ENCODE results near the gene MRI1. TPM values are rescaled to one million over a fixed set of nuclear protein-coding genes. Genes with fewer than 3 reads are reported as not detected.
A peak's percentile ranks its signal among the peaks of the same experiment; 100 is the strongest.
"Not testable (repeated sequence)": the region's sequence is repeated elsewhere in the genome, so short reads cannot be mapped to it uniquely, and the experiment has no call there.

MRI1 gene
- total RNA-seq, 4 donors from 2014 or later: 72.8 to 133 (median 92.1) TPM

DNA sequence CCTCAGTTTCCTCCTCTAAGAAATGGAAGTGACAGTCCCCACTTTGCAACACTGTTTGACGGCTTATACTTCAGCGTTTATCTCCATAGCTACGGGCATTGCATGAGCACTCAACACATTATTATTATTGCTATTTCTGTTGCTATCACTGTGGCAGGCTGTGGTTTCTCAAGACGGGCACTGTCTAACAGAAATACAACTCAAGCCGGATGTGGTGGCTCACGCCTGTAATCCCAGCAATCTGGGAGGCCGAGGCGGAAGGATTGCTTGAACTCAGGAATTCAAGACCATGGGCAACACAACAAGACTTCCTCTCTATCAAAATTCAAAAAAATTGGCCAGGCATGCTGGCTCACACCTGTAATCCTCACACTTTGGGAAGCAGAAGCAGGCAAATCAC, 26.0 kb downstream of the MRI1 start:
- no peak for TF ChIP-seq POLR2A (IDR thresholded peaks at IDR 0.05)
- TF ChIP-seq, protein P1, sequence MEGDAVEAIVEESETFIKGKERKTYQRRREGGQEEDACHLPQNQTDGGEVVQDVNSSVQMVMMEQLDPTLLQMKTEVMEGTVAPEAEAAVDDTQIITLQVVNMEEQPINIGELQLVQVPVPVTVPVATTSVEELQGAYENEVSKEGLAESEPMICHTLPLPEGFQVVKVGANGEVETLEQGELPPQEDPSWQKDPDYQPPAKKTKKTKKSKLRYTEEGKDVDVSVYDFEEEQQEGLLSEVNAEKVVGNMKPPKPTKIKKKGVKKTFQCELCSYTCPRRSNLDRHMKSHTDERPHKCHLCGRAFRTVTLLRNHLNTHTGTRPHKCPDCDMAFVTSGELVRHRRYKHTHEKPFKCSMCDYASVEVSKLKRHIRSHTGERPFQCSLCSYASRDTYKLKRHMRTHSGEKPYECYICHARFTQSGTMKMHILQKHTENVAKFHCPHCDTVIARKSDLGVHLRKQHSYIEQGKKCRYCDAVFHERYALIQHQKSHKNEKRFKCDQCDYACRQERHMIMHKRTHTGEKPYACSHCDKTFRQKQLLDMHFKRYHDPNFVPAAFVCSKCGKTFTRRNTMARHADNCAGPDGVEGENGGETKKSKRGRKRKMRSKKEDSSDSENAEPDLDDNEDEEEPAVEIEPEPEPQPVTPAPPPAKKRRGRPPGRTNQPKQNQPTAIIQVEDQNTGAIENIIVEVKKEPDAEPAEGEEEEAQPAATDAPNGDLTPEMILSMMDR (IDR thresholded peaks at IDR 0.05): no peak
- no peak overlapping the region for H3K4me3 ChIP-seq (ENCODE audit: low read depth, poor library complexity, severe bottlenecking)
- intact Hi-C loops (cut with DNase I; ENCODE audit: low total_unique reads): no loop called here
- 74 to 78% methylated on average over 8 of the region's 8 CpGs for WGBS, 2 donors
- DNase-seq (ENCODE audit: low spot score in 2 of 2): no peak

DNA sequence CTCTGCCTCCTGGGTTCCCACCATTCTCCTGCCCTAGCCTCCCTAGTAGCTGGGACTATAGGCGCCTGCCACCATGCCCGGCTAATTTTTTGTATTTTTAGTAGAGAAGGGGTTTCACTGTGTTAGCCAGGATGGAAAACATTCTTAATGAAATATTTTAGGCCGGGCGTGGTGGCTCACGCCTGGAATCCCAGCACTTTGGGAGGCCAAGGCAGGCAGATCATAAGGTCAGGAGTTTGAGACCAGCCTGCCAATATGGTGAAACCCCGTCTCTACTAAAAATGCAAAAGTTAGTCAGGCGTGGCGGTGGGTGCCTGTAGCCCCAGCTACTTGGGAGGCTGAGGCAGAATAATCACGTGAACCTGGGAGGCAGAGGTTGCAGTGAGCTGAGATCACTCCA, 29.0 kb downstream of the MRI1 start:
- H3K4me3 ChIP-seq (ENCODE audit: low read depth, poor library complexity, severe bottlenecking); intact Hi-C loops (cut with DNase I; ENCODE audit: low total_unique reads); DNase-seq (ENCODE audit: low spot score in 2 of 2): not testable (repeated sequence)
- WGBS, 2 donors: 72 to 81% methylated on average over 9 of the region's 9 CpGs

DNA sequence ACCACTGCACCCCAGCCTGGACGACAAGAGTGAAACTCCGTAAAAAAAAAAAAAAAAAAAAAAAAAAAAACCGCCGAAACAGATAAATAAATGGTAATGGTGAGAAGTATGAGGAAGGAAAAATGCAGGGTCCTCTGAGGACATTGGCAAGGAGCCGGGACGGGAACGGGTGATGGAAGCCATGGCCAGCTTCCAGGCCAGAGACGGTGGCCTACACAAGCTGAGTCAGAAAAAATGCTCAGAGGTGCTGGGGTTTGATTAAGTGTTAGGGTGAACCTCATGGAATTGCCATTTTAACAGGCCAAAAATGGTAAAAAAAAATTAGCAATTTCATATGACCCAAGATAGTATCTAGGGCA, 30.1 kb downstream of the MRI1 start:
- intact Hi-C loops (cut with DNase I; ENCODE audit: low total_unique reads): no loop called here
- 1 to 3% methylated on average over 8 of the region's 8 CpGs for WGBS, 2 donors
- DNase-seq (ENCODE audit: low spot score in 2 of 2): peak; percentile 80 to 97

DNA sequence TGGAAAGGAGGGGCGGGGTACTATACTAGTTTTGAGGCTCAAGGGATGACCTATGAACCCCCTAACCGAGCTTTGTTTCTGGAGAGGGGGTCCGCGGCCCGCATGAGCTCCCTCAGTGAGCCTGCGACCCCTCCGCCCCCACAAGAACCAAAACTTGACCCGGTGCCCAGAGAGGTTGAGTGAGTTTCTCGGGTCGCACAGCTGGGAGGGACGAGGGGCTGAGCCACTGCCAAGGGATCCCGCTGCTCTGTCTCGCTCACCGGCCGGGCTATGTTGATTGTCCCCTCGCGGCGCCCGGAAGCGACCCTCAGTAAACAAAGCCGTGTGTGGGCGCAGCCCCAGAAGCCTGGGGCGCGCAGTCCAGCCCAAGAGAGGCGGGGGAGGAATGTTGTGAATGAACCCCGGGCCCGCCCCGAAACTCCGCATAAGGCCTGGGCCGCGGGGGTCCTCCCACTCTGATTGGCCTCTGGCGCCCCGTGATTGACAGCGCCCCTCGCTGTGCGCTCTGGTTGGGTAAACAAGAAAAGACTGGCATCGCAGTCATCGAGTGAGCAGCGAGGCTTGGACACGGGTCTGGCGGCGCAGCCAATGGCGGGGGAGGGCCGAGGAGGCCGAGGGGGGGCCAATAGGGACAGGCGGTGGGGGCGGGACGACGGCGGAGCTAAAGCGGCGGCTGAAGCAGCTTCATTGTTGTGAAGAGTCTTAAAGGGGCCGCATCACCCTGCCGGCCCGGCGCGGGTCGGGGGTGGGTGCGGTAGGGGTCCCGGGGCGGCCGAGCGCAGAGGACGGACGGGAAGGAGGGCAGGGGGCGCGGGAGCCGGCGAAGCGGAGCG, 30.7 kb downstream of the MRI1 start, which contains the start of gene ZSWIM4:
Gene ZSWIM4 (plus strand): TSS at position 687 of the 833 bp plus-strand sequence. CDS start 206 bp downstream, outside the sequence.
- WGBS, 2 donors: 1 to 2% methylated on average over 61 to 70 of the region's 71 CpGs
- intact Hi-C loops (cut with DNase I; ENCODE audit: low total_unique reads): no loop called here
- peak within 1 kb of the TSS; percentile 81 for H3K4me3 ChIP-seq (ENCODE audit: low read depth, poor library complexity, severe bottlenecking)
- TF ChIP-seq, protein P1 (IDR thresholded peaks at IDR 0.05): no peak
- peak in 1 of 2 donors; percentile 53 for TF ChIP-seq POLR2A (IDR thresholded peaks at IDR 0.05)
- DNase-seq (ENCODE audit: low spot score in 2 of 2): peak; percentile 98 to 100

More for the DNA sequence above, 30.1 kb downstream of the MRI1 start:
- no peak for TF ChIP-seq POLR2A (IDR thresholded peaks at IDR 0.05)
- TF ChIP-seq, protein P1 (IDR thresholded peaks at IDR 0.05): no peak
- H3K4me3 ChIP-seq (ENCODE audit: low read depth, poor library complexity, severe bottlenecking): peak overlapping the region; percentile 81

DNA sequence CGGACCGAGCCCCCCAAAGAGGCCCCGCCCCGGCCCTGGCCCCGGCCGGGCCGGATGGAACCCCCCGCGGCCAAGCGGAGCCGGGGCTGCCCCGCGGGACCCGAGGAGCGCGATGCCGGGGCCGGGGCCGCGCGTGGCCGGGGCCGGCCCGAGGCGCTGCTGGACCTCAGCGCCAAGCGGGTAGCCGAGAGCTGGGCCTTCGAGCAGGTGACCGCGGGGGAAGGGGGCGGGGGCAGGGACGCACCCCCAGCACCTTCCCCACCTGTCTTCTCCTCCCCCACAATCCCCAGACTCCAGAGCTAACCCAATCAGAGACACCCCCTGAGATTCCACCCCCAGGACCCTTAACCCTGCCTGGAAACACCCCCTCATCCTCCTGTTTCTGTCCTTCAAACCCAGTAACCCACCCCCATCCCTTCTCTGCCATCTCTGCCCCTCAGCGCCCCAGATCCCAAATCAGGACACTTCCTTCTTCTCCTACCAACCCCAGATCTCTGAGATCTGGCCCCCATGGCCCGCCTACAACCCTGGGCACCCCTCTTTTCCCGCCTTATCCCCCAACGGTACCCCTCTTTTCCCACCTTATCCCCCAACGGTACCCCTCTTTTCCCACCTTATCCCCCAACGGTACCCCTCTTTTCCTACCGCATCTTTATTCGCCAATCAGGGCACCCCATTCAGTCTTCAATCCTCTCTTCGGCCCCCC, 31.4 kb downstream of the MRI1 start:
- WGBS, 2 donors: 3 to 4% methylated on average over 30 to 42 of the region's 42 CpGs
- intact Hi-C loops (cut with DNase I; ENCODE audit: low total_unique reads): no loop called here
- no peak for TF ChIP-seq POLR2A (IDR thresholded peaks at IDR 0.05)
- TF ChIP-seq, protein P1 (IDR thresholded peaks at IDR 0.05): no peak
- DNase-seq (ENCODE audit: low spot score in 2 of 2): no peak
- H3K4me3 ChIP-seq (ENCODE audit: low read depth, poor library complexity, severe bottlenecking): peak overlapping the region; percentile 56
